ENCODE results near the gene ZYX.

ZYX gene

DNA sequence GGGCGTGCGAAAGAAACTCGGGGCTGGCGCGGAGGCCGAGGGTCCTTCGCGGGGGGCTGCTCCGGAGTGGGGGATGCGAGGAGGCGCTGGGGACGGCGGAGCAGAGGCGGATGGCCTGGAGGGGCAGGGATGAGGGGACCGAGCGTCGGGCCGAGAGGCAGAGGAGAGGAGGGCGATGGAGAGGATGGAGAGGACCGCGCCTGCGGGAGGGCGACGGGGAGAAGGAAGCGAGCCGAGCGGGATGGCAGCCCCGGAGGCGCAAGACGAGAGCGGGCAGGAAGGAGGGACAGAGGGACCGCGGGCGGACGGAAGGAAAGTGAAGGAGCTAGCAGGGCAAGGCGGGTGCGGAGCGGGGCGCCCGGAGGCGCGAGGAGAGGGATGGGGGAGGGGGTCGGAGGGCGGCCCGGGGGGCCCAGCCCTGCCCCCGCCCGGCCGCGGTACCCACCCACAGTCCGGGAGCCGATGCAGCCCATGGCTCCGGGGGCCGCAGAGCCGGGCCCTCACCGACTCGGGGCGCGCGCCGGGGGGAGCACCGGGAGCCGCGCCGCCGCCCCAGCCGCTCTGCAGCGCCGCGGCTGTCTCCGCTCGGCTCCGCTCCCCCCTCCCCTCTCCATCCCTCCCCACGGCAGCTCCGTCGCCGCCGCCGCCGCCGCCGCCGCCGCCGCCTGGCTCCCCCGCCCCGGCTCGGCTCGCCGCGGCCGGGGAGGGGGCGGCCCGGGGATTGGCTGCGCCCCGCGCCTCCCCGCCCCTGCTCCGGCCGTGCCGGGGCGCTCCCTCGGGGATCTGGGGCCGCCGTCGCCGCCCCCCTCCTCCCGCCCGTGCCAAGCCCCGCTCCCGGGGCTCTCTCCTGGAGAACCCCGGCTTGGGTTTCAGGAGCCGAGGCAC, 18.8 kb upstream of the ZYX start, which contains the start of gene FAM131B:
Gene FAM131B, minus strand, starts transcription at position 583 of the 885 bp plus-strand sequence. Its CDS starts 110 bp downstream, at position 473.
- peak; percentile 66 for DNase-seq (ENCODE audit: low spot score)
- in situ Hi-C loops (cut with MboI; ENCODE audit: low pct_unique_long_range_greater_than_20kb, low sequenced_read_pairs, unreplicated experiment), result no loop called here
- TF ChIP-seq, protein P1, sequence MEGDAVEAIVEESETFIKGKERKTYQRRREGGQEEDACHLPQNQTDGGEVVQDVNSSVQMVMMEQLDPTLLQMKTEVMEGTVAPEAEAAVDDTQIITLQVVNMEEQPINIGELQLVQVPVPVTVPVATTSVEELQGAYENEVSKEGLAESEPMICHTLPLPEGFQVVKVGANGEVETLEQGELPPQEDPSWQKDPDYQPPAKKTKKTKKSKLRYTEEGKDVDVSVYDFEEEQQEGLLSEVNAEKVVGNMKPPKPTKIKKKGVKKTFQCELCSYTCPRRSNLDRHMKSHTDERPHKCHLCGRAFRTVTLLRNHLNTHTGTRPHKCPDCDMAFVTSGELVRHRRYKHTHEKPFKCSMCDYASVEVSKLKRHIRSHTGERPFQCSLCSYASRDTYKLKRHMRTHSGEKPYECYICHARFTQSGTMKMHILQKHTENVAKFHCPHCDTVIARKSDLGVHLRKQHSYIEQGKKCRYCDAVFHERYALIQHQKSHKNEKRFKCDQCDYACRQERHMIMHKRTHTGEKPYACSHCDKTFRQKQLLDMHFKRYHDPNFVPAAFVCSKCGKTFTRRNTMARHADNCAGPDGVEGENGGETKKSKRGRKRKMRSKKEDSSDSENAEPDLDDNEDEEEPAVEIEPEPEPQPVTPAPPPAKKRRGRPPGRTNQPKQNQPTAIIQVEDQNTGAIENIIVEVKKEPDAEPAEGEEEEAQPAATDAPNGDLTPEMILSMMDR (IDR thresholded peaks at IDR 0.05; ENCODE audit: extremely low read depth, insufficient read depth, missing control alignments), result no peak

DNA sequence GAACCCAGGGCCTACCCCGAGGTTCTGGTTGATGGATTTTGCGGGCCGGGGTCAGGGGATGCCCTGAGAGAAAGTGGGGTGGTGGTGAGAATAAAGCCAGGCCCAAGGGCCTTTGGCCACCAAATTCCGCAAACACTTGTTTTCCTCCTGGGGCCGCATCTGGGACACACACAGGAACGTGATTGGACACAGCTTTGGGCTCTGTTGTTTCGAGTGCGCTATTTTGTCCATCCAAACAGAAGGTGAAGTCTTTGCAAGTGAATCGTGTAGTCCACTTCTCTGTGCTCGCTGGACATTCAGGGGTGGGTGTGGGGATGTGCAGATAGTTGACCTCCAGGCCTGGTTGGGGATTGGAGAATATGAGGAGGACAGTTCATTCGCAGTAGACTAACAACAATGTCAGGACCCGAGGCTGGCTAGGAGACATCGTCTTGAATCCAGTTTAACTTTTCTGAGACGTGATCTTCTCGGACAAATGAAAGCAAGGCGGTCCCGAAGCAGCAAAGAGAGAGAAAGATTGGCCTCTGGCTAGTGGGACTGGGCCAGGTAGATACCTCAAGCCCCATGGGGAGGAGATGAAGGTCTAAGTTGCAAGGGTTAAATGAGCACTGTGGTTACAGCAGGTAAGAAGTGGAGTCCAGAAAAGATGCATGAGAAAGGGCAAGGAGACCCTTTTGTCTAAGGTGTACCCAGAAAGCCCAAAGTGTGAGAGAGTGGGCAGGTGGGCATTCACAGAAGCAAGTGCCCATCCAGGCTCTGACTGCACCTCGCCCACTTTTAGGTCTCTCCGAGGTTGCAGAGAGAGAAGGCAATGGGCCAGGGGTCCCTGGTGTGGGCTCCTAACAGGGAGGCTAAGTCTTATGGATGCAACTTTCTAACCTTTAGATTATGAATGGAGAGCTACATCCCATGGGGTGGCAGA, 17.9 kb upstream of the ZYX start:
- no peak for DNase-seq (ENCODE audit: low spot score)
- TF ChIP-seq, protein P1 (IDR thresholded peaks at IDR 0.05; ENCODE audit: extremely low read depth, insufficient read depth, missing control alignments), result no peak

GRCh38 chr7:143367972-143368371, 13.2 kb upstream of the ZYX start:
- TF ChIP-seq, protein P1 (IDR thresholded peaks at IDR 0.05; ENCODE audit: extremely low read depth, insufficient read depth, missing control alignments), result no peak
- in situ Hi-C loops (cut with MboI; ENCODE audit: low pct_unique_long_range_greater_than_20kb, low sequenced_read_pairs, unreplicated experiment), result no loop called here
- no peak for DNase-seq (ENCODE audit: low spot score)

More for the DNA sequence above, 17.9 kb upstream of the ZYX start:
- in situ Hi-C loops (cut with MboI; ENCODE audit: low pct_unique_long_range_greater_than_20kb, low sequenced_read_pairs, unreplicated experiment), result no loop called here

GRCh38 chr7:143368387-143368786, 12.8 kb upstream of the ZYX start:
- no peak for DNase-seq (ENCODE audit: low spot score)
- TF ChIP-seq, protein P1 (IDR thresholded peaks at IDR 0.05; ENCODE audit: extremely low read depth, insufficient read depth, missing control alignments), result no peak
- in situ Hi-C loops (cut with MboI; ENCODE audit: low pct_unique_long_range_greater_than_20kb, low sequenced_read_pairs, unreplicated experiment), result no loop called here

DNA sequence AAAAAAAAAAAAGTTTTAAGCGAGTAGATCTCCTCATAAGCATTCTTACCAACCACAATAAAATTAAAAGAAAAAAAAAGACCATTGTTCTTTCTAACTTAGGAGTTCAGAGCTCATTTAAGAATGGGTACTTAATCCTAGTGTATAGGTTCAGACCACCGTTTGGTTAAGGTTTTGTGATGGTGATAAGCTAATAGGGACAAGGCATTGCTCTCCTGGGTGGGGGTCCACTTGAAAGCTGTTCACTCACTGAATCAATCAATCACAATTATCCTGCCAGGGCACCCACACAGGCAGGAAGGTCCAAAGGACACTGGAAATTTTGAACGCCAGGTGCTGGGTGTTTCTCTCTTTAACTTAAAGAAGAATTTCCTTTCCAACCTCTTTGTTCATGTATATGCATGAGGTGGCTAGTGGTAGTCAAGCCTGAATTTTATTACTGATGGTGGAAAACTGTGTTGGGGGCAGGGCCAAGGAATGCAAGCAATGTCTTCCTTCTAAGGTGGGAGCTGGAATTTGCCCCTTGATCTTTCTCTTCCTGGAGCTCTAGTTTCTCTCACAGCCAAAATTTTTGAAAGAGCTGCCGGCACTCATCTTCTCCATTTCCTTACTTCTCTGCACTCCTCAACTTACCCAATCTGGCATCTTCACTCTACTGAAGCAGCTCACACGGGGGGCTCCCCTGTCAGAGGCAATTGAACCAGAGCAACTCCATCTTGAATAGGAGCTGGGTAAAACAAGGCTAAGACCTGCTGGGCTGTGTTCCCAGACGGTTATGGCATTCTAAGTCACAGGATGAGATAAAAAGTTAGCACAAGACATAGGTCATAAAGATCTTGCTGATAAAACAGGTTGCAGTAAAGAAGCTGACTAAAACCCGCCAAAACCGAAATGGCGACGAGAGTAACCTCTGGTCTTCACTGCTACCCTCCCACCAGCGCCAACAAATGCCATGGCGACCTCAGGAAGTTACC, 11.2 kb upstream of the ZYX start:
- TF ChIP-seq, protein P1 (IDR thresholded peaks at IDR 0.05; ENCODE audit: extremely low read depth, insufficient read depth, missing control alignments), result no peak
- in situ Hi-C loops (cut with MboI; ENCODE audit: low pct_unique_long_range_greater_than_20kb, low sequenced_read_pairs, unreplicated experiment), result no loop called here
- no peak for DNase-seq (ENCODE audit: low spot score)

Data from GM13977 (cell line).